Neuronal stem cell (in vitro differentiated cells): ENCODE data around the gene COLEC12.

Experiments used
- DNase-seq: peaks from one replicate; pipeline ENCODE4 v3.0.0-alpha.2; 2013; ENCODE audit warnings: low spot score
- H2AFZ ChIP-seq: one replicate; pipeline ENCODE4 v1.6.1; 2013; ENCODE audit warnings: mild to moderate bottlenecking, low read length, inconsistent platforms
- H2AK5ac ChIP-seq: 2 replicates; pipeline ENCODE4 v1.6.1; 2013; ENCODE audit warnings: low read depth, mild to moderate bottlenecking, inconsistent platforms, low read length, moderate library complexity, mixed read lengths
- H2BK120ac ChIP-seq: 2 replicates; pipeline ENCODE4 v1.6.1; 2013; ENCODE audit warnings: low read depth, mild to moderate bottlenecking, inconsistent platforms, low read length, moderate library complexity, mixed read lengths
- H2BK12ac ChIP-seq: one replicate; pipeline ENCODE4 v1.6.1; 2013; ENCODE audit warnings: low read length, inconsistent platforms
- H2BK15ac ChIP-seq: 2 replicates; pipeline ENCODE4 v1.6.1; 2013; ENCODE audit warnings: mild to moderate bottlenecking, low read length, inconsistent platforms, mixed read lengths
- H2BK5ac ChIP-seq: one replicate; pipeline ENCODE4 v1.6.1; 2013; ENCODE audit warnings: inconsistent platforms, mild to moderate bottlenecking, low read length, moderate library complexity
- H3K14ac ChIP-seq: one replicate; pipeline ENCODE4 v1.6.1; 2013; ENCODE audit warnings: low read length, inconsistent platforms
- H3K18ac ChIP-seq: 2 replicates; pipeline ENCODE4 v1.6.1; 2013; ENCODE audit warnings: low read length, inconsistent platforms
- H3K23ac ChIP-seq: 2 replicates; pipeline ENCODE4 v1.6.1; 2013; ENCODE audit warnings: low read depth, mild to moderate bottlenecking, mixed read lengths, low read length, inconsistent platforms; ENCODE audit not compliant: poor library complexity
- H3K27ac ChIP-seq: replicated peaks from 3 replicates; pipeline ENCODE4 v1.5.1; 2013; ENCODE audit warnings: low read length, inconsistent platforms
- H3K27me3 ChIP-seq, 3 experiments: 2 replicates each; pipeline ENCODE4 v1.6.1; 2013; ENCODE audit warnings: low read length in 3 of 3, mild to moderate bottlenecking in 2 of 3, inconsistent platforms in 1 of 3, low read depth in 1 of 3, mixed read lengths in 1 of 3, moderate library complexity in 1 of 3; ENCODE audit not compliant: control insufficient read depth in 3 of 3, insufficient read depth in 3 of 3
- H3K36me3 ChIP-seq, 2 donors: replicated peaks in 1 of 2; 2 replicates each; pipeline ENCODE4 v1.6.1; 2013; ENCODE audit warnings: low read length in 2 of 2; ENCODE audit not compliant: control insufficient read depth in 2 of 2, insufficient read depth in 2 of 2
- H3K4ac ChIP-seq: 2 replicates; pipeline ENCODE4 v1.6.1; 2013; ENCODE audit warnings: inconsistent platforms, mild to moderate bottlenecking, low read length, moderate library complexity
- H3K4me1 ChIP-seq, 2 donors: 1 replicate in 1 of 2; 2 replicates in 1 of 2; pipeline ENCODE4 v1.6.1; 2013; ENCODE audit warnings: low read length in 2 of 2, low read depth in 1 of 2; ENCODE audit not compliant: control insufficient read depth in 2 of 2, insufficient read depth in 1 of 2
- H3K4me2 ChIP-seq: one replicate; pipeline ENCODE4 v1.6.1; 2013; ENCODE audit warnings: mild to moderate bottlenecking, low read length, inconsistent platforms; ENCODE audit not compliant: insufficient read depth, poor library complexity, severe bottlenecking
- H3K4me3 ChIP-seq, 2 donors: 2 replicates each; pipeline ENCODE4 v1.5.1; 2013; ENCODE audit warnings: low read length in 2 of 2, mild to moderate bottlenecking in 2 of 2, inconsistent platforms in 1 of 2, moderate library complexity in 1 of 2
- H3K79me1 ChIP-seq: one replicate; pipeline ENCODE4 v1.6.1; 2013; ENCODE audit warnings: low read depth, mild to moderate bottlenecking, inconsistent platforms, low read length, moderate library complexity
- H3K9ac ChIP-seq: one replicate; pipeline ENCODE4 v1.6.1; 2013; ENCODE audit warnings: mild to moderate bottlenecking, low read depth, low read length, inconsistent platforms; ENCODE audit not compliant: poor library complexity
- H3K9me3 ChIP-seq, 2 donors: replicated peaks in 1 of 2; 2 replicates each; pipeline versions ENCODE3 to v1.6.1; 2013; ENCODE audit warnings: low read length in 2 of 2, mild to moderate bottlenecking in 2 of 2, inconsistent platforms in 1 of 2, low read depth in 1 of 2, mixed read lengths in 1 of 2, moderate library complexity in 1 of 2; ENCODE audit not compliant: control insufficient read depth in 2 of 2, insufficient read depth in 1 of 2
- H4K8ac ChIP-seq: one replicate; pipeline ENCODE4 v1.6.1; 2013; ENCODE audit warnings: low read depth, mild to moderate bottlenecking, inconsistent platforms, low read length, moderate library complexity
- H4K91ac ChIP-seq: one replicate; pipeline ENCODE4 v1.6.1; 2013; ENCODE audit warnings: low read length, low read depth, mild to moderate bottlenecking, inconsistent platforms; ENCODE audit not compliant: poor library complexity
- WGBS, 2 donors: extraction: QIAGEN DNeasy Blood & Tissue Kit; methylation state at CpG; one replicate each; pipeline ENCODE4 v1.1.7; 2013; ENCODE audit warnings: missing lambda C conversion rate in 2 of 2, mixed read lengths in 1 of 2; ENCODE audit not compliant: insufficient read length in 2 of 2, insufficient replicate concordance in 1 of 2; ENCODE audit errors: extremely low coverage in 2 of 2; 5-methylcytosine and 5-hydroxymethylcytosine counted together

Gene COLEC12

DNA sequence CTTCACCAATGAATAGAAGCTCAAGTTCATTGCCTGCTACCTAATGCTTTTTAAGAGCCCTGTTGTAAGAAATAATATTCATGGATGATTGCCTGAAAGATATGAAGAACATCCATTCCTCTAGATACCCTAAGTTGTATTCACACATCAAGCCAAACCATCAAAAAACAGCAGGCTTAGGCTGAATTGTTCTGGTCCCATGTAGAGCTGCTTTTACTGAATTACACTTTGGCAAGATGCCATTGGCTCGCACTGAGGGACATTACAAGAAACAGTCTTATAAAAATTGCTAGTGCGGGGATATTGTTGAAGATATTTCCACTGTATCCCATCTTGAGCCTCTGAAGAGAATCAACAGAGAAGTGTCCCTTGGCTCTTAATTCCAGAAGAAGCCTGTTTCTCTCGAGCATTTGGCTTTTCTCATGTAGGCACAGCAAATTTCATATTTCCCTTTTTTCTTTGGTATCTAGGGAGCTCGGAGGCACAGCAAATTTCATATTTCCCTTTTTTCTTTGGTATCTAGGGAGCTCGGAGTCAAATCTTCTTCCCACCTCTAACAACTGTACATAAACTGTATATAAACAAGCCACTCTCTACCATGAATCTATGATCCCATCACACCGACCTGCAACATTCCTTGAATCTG, 107.5 kb downstream of the COLEC12 start:
- Histone ChIP-seq H3K4me1 (peaks cover 0 to 2% of the 10 kb centered on the region in 2 donors), H2BK12ac (no peak overlapping the region), H2BK5ac (no peak overlapping the region), H2BK120ac (no peak overlapping the region), H2BK15ac (no peak overlapping the region), H3K79me1 (no peaks in the 10 kb centered on the region), H3K4me3 (no peak overlapping the region), H3K9ac (no peak overlapping the region), H3K18ac (no peak overlapping the region), H3K23ac (no peak overlapping the region), H3K14ac (no peak overlapping the region), H3K4me2 (no peak overlapping the region), H3K27ac (no peak overlapping the region), H3K27me3 (no peaks in the 10 kb centered on the region), H2AK5ac (no peak overlapping the region), H3K4ac (no peak overlapping the region), H4K91ac (no peak overlapping the region), H3K36me3 (no peaks in the 10 kb centered on the region), H3K9me3 (no peaks in the 10 kb centered on the region), H4K8ac (no peak overlapping the region), H2AFZ (no peak overlapping the region)
- DNase-seq, result no peak
- WGBS, 2 donors, result no CpG with 5 or more reads among the region's 6 CpGs

DNA sequence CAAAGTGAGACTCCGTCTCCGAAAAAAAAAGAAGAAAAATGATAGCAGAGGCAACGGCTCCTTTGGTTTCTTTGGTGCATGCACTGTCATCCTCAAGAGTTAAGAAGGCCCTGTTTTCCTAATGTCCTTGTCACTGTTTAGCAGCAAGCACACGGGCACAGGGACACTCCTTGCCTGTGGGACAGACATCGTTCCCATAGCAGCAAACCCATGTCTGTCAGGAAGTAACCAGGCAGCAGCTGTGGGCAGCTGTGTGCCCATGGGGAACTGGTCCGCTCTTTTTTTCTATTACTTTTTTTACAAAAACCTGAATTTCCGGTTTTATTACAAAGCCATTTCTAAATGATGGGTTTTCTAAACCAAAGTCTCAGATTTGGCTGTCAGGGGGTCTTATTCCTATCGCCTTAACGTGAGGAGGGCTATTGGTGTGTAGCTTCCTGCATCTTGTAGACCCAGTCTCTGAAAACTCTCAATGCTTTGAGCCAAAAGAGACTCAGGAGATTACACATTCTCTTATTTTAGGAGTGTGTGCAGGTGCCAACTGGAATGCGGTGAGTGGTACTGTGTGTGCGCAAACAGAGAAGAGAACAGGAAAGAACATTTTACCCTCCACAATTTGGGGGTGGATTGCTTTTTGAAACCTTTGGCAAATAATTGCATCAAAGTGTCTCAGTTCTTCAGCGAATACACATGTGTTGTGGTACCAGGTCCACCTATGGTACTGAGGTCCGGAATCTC, 109.6 kb downstream of the COLEC12 start:
- no peak overlapping the region for H2BK12ac ChIP-seq
- H3K4me3 ChIP-seq, result no peak overlapping the region
- peaks cover 0 to 2% of the 10 kb centered on the region in 2 donors for H3K4me1 ChIP-seq
- no peaks in the 10 kb centered on the region for H3K9me3 ChIP-seq
- WGBS, 2 donors, result no CpG with 5 or more reads among the region's 13 CpGs
- H3K18ac ChIP-seq, result no peak overlapping the region
- no peak overlapping the region for H3K9ac ChIP-seq
- no peak overlapping the region for H2AK5ac ChIP-seq
- no peak overlapping the region for H2BK120ac ChIP-seq
- no peak overlapping the region for H2BK5ac ChIP-seq
- H4K8ac ChIP-seq, result no peak overlapping the region
- no peak overlapping the region for H3K27ac ChIP-seq
- no peak overlapping the region for H3K4ac ChIP-seq
- no peak overlapping the region for H4K91ac ChIP-seq
- no peaks in the 10 kb centered on the region for H3K27me3 ChIP-seq
- no peak overlapping the region for H3K23ac ChIP-seq
- H3K14ac ChIP-seq, result no peak overlapping the region
- no peaks in the 10 kb centered on the region for H3K36me3 ChIP-seq
- no peak for DNase-seq
- H2BK15ac ChIP-seq, result no peak overlapping the region
- no peaks in the 10 kb centered on the region for H3K79me1 ChIP-seq
- no peak overlapping the region for H3K4me2 ChIP-seq
- H2AFZ ChIP-seq, result no peak overlapping the region

DNA sequence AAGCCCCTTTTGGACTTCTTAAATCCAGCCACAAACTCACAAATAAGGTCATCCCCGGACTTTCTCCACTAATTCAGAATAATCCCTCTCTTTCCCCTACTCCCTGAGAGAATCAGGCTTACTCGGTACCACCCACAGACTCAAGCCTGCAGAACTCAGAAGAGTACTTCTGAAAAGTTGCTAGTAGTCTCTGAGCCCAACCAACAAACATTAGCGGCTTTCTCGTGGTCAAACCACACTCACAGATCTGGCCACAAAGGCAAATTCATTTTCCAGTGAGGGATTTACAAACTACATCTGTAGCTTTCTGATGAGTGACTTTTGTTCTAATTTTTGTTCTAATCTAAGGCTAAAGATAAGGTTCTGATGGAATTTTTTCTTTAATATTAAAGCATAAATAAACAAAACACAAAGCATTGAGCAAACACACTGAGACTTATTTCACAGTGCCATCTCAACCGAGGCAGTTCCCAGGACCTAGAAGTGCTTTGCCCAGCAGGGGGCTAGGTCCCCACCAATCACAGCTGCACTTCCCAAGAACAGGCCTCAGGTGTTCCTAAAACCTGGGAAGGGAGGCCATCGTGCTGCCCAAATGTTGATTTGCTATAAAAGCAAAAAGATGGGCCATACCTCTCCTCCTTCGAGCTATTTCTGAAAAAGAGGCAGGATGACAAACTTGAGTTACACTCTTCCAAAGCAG, 110.7 kb downstream of the COLEC12 start:
- no peak overlapping the region for H3K14ac ChIP-seq
- no CpG with 5 or more reads among the region's 7 CpGs for WGBS, 2 donors
- no peak overlapping the region for H2AFZ ChIP-seq
- H3K23ac ChIP-seq, result no peak overlapping the region
- H2BK120ac ChIP-seq, result no peak overlapping the region
- H3K9ac ChIP-seq, result no peak overlapping the region
- H3K27ac ChIP-seq, result no peak overlapping the region
- H2BK12ac ChIP-seq, result no peak overlapping the region
- H2AK5ac ChIP-seq, result no peak overlapping the region
- no peak overlapping the region for H3K18ac ChIP-seq
- no peak overlapping the region for H4K8ac ChIP-seq
- H3K4ac ChIP-seq, result no peak overlapping the region
- no peaks in the 10 kb centered on the region for H3K27me3 ChIP-seq
- H3K36me3 ChIP-seq, result no peaks in the 10 kb centered on the region
- H2BK5ac ChIP-seq, result no peak overlapping the region
- no peaks in the 10 kb centered on the region for H3K79me1 ChIP-seq
- H3K4me1 ChIP-seq, result no peaks in the 10 kb centered on the region
- no peak overlapping the region for H3K4me3 ChIP-seq
- no peak overlapping the region for H3K4me2 ChIP-seq
- H3K9me3 ChIP-seq, result no peaks in the 10 kb centered on the region
- DNase-seq, result no peak
- H2BK15ac ChIP-seq, result no peak overlapping the region
- H4K91ac ChIP-seq, result no peak overlapping the region

DNA sequence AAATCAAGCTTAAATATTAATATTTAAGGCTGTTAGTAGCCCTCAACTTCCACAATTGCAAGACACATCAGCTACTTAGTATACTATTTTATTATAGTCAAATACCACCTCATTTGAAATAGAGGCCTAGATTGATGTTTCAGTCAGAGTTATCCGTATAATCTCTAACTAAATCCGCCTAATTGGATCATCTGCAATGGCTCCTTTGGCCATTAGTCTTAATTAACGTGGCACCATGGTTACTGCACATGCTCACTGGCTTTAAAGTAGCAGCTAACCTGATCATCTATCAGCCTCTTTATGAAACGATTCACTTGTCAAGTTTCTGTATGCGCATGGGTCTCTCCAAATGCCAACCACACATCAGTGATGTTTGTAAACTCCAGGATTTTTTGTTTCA, 112.3 kb downstream of the COLEC12 start:
- H2BK12ac ChIP-seq, result no peak overlapping the region
- no peak overlapping the region for H2AK5ac ChIP-seq
- H3K27ac ChIP-seq, result no peak overlapping the region
- no peaks in the 10 kb centered on the region for H3K36me3 ChIP-seq
- no peaks in the 10 kb centered on the region for H3K79me1 ChIP-seq
- H3K27me3 ChIP-seq, result no peaks in the 10 kb centered on the region
- H3K9ac ChIP-seq, result no peak overlapping the region
- no peak overlapping the region for H3K4me2 ChIP-seq
- no peak overlapping the region for H3K4ac ChIP-seq
- no peak overlapping the region for H4K91ac ChIP-seq
- no peak overlapping the region for H2BK5ac ChIP-seq
- no peaks in the 10 kb centered on the region for H3K9me3 ChIP-seq
- no peak overlapping the region for H3K23ac ChIP-seq
- WGBS, 2 donors, result no CpG with 5 or more reads among the region's 5 CpGs
- no peak overlapping the region for H3K18ac ChIP-seq
- no peak overlapping the region for H2BK120ac ChIP-seq
- no peak for DNase-seq
- H2BK15ac ChIP-seq, result no peak overlapping the region
- H3K14ac ChIP-seq, result no peak overlapping the region
- no peak overlapping the region for H4K8ac ChIP-seq
- H2AFZ ChIP-seq, result no peak overlapping the region
- H3K4me3 ChIP-seq, result no peak overlapping the region
- no peaks in the 10 kb centered on the region for H3K4me1 ChIP-seq
